Skin epidermis (tissue), 12 donors: Measurements from ENCODE around the gene TMOD2.

Source experiments
- H3K27ac ChIP-seq, 21 experiments: fragments of 200-600 bp; sonication (generic) in 11 of 21; one replicate each; pipeline ENCODE4 v1.5.0; 2020; ENCODE audit warnings: mild to moderate bottlenecking in 3 of 21, inconsistent platforms in 2 of 21, moderate library complexity in 2 of 21
- H3K4me3 ChIP-seq, 7 experiments: fragments of 200-600 bp; sonication (generic) in 2 of 7; one replicate each; pipeline ENCODE4 v1.5.0; 2020; ENCODE audit warnings: inconsistent platforms in 2 of 7, mild to moderate bottlenecking in 2 of 7, moderate library complexity in 1 of 7

The TMOD2 gene

DNA sequence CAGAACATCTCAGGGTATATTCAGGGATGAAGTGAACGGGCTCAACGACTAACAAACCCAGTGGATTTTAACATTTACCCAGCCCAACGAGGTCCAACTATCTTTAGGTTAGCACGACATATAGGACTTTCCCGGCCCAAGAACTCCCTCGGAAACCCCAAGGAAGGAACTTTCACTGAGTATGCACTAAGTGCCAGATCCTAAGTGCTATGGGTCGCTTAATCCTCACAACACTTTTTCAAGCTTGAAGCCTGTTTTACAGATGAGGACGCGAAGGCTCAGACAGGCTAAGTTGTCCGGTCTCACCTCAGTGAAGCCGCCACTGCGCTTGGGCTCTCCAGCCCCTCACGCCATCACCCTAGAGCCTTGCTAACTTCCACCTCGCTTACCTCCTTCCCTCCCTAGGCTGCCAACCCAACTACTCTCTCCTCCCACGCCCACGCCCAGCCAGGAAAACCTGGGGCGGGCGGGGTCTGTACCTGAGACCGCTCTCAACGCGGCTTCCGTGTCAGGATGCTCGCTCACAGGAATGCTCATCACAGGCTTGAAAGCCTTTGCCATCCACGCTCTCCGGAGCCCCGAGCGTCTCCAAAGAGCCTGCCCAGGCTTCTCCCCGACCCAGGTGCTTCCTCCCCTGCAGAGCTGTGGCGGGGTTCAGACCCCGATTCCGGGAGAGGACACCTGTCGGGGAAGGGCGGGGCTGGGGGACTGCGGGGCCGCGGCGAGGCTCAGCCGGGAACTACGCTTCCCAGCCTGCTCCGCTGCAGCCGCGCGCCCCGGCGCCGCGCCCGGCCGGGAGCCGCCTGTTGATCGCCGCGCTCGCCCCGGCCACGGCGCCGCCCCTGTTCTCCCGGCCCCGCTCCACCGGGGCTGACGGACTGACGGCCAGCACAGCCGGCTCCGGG is at the start of gene TMOD2:
TMOD2 (plus strand) TSS at position 806 of the 905 bp plus-strand sequence. CDS start 14,845 bp downstream, outside the sequence.
- Histone ChIP-seq H3K27ac (peak within 1 kb of the TSS in 13 of 21 experiments; percentile 3 to 73 (median 44)), H3K4me3 (peak within 1 kb of the TSS; percentile 50 to 90 (median 58))

DNA sequence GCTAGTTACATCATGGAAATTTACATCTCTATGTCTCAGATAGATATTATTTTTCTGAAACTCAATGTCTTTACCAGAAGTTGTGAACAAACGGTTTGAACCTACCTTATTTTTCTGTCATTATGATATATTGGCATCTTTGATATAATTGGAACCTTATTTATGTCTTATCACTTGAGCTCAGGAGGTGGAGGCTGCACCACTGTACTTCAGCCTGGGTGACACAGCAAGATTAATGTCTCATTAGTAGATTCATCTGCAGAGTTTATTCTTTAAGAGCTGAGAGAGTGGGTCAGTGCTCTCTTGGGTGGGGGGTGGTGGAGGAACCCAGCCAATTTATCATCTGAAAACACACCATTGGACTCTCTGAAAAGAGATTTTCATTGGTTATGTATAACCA is 48.7 kb upstream of the TMOD2 start:
- Histone ChIP-seq H3K4me3 (no peak overlapping the region), H3K27ac (no peak overlapping the region)

DNA sequence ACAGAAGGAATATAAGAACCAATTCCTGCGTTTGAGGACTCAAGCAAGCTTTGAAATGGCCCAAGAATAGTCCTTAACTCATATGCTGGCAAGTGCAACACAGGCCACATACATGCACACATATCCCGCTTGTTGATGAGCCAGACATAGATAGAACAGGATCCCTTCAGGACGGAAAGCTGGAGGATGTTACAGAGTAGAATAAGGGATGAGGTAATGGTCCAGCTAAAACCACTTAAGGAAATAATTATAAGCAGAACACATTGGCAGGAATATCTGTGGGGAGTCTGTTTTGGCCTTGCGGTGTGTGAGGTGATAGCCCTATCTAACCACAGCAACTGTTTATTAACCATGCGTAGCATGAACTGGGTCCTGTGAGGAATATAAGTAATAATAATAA is 45.1 kb upstream of the TMOD2 start:
- H3K27ac ChIP-seq: no peak overlapping the region
- H3K4me3 ChIP-seq: no peak overlapping the region

DNA sequence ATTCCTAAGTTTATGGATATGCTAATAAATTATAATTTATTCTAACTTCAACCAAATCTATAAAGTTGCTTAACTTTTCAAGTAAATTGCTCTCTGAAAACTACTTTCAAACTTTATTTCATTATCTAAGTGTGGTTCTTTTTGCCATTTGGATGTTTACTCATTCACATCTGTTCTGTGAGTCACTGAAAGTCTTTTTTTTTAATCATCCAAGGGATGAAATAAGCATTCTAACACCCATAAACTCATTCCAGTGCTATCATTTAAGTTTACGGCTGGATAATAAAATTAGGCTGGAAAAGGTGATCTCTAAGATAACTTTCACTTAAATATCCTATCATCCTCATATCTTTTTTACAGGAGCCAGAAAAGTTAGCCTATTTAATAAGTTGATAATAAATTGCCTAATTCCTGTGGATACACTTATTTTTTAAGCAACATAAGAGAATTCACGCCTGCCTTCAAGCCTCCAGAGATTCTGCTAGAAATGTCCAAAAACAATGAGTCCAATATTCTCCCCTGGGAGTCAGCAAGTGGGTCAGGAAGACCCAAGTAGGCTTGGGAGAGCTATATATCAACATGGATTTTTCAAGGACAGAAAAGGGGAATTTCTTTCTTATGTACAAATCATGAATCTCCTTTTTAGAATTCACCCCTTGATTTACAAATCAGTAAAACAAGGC is 44.3 kb upstream of the TMOD2 start:
- Histone ChIP-seq H3K27ac (peak overlapping the region in 1 of 21 experiments; percentile 13), H3K4me3 (no peak overlapping the region)

DNA sequence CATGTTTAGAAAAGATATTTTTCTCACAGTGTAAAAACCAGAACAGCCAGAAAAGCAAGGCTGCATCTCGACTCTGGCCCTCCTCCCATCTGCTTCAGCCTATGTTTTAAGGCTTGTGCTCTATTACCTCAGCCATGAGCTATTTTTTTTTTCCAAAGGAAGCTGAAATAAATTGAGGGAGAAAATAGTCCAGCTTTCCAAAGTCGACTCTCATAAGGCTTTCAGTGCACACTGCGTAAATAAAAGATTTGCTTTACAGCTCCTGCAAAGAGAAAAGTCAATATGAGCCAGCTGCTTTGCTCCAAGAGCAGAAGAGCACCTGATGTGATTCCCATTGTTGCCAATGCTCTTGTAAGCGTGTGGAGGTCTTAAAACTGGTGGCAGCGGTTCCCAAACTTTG is 43.4 kb upstream of the TMOD2 start:
- H3K27ac ChIP-seq: no peak overlapping the region

DNA sequence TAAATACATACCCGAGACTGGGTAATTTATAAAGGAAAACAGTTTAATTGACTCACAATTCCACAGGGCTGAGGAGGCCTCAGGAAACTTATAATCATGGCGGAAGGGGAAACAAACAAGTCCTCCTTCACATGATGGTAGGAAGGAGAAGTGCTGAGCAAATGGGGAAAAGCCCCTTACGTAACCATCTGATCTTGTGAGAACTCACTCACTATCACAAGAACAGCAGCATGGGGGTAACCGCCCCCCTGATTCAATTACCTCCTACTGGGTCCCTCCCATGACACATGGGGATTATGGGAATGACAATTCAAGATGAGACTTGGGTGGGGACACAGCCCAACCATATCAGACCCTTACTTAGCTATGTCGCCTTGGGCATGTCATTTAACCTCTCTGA is 42.4 kb upstream of the TMOD2 start:
- Histone ChIP-seq H3K4me3 (no peak overlapping the region), H3K27ac (no peak overlapping the region)

More for the DNA sequence above, 43.4 kb upstream of the TMOD2 start:
- H3K4me3 ChIP-seq: no peak overlapping the region

DNA sequence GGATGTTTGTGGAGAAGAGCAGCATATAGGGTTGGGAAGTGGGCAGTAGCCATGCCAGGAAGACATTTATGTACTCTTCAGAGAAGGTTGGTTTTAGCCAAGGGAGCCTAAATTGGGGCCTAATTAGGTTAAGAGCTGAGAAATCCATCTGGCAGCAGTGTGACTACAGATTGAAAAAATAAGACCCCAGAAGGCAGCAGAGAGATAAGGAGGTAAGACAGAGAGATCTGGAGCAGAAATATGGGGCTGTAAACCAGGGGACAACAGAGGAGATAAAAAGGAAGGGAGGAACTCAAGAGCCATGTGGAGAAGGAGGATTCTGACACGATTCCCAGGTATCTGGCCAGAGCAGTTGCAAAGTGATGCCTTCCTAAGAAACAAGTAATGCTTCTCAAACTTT is 37.2 kb upstream of the TMOD2 start:
- H3K4me3 ChIP-seq: no peak overlapping the region
- H3K27ac ChIP-seq: no peak overlapping the region

DNA sequence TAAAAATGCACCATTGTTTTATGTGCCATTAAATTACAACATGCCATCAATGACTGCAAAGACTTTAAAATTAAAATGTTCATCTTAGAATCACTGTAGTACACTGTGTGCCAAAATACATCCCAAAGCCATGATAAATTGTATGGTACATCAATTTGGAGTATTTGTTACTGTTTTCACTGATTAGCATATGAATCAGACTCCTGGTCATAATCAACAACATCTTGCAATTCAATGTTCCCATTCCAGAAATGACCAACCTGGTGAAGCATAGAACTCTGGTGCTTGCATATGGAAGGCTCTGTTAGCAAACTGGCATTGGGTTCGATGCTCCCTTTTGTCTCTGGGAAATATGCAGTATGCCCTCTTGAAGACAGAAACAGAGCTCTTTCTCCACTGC is 36.5 kb upstream of the TMOD2 start:
- Histone ChIP-seq H3K4me3 (no peak overlapping the region), H3K27ac (no peak overlapping the region)

DNA sequence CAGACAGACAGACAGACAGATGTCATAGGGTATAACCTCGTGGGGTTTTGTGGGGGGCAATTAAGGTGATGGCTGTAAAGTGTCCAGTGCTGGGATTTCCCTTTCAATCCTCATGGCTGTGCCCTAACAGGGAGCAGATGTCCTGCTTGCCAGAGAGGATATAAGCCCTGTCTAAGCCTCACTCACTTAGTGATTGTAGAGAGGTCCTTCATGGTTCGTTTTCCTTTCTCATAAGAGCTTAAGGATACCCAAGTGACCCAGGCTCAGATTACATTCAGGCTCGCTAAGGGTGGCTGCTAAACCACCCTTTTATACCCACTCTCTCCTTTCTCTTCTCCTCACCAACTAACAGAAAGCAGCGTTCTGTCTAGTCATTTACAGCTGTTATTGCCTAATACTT is 33.2 kb upstream of the TMOD2 start:
- Histone ChIP-seq H3K4me3 (no peak overlapping the region), H3K27ac (no peak overlapping the region)

DNA sequence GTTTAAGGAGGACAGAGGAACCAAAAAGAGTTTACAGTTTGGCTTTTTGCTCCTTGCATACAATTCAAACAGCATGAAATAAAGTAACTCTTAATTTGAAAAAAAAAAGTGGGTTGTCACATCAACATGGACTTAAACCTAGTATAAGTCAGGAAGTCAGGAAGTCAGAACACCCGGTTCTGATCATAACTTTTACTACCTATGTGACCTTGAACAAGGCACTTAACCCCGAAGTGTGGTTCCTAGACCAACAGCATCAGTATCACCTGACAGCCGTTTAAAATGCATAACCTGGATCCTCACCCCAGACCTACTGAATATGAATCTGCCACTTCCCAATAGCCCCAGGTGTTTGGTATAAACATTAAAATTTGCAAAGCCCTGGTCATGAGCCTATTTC is 32.7 kb upstream of the TMOD2 start:
- Histone ChIP-seq H3K27ac (no peak overlapping the region), H3K4me3 (no peak overlapping the region)

DNA sequence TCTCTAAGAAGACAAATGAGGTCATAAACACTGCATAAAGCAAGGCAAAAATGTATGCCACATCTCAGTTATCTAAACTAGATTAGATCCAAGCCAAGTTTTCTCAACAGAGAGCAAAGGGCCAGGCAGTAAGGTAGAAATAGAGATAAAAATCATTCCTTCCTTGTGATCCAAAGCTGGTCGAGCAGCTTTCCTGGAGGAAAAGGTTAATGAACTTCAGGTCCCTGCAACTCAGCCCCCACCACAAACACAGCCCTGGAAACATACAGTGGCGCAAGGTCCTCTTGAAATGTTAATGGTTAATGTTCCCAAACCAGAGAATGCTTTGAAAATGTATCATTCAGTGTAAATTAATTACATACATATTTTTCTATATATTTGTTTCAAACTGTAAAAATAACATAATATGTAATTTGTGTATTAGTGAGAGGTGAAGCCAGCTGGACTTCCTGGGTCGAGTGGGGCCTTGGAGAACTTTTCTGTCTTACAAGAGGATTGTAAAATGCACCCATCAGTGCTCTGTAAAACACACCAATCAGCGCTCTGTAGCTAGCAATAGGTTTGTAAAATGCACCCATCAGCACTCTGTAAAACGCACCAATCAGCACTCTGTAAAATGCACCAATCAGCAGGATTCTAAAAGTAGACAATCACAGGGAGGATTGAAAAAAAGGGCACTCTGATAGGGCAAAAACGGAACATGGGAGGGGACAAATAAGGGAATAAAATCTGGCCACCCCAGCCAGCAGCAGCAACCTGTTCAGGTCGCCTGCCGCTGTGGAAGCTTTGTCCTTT is 31.0 kb upstream of the TMOD2 start:
- no peak overlapping the region for H3K27ac ChIP-seq

DNA sequence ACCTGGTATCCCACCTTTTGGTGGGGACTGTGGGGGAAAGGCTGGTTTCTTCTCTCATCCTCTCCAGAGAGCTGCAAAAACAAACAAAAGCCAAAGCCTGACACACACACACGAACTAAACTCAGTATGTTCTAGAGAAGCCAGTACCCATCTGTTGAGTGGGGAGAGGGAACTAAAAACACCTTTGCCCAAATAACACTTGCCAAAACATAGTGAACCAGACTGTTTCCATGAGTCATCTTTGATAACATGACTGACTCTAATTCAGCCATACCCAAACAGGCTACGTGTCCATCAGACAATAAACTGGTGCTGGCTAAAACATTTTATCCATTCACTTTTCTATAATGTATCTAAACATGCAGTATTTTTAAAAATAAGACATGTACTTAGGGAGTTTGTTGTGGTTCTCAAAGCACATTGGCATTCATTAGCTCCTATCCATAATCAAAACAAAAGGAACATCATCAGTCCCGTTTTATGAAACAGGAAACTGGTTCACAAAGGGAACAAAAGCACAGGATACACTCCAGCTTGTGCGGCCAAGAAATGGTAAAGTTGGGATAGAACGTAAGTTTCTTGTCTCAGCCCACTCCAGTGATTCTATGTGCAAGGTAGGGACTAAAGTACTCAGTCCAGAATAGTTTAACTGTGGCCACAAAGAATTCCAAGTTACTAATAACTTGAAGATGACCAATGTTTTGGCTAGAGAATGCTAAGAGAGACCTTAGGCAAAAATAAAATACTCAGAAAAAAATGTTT is 30.0 kb upstream of the TMOD2 start:
- H3K4me3 ChIP-seq: no peak overlapping the region
- H3K27ac ChIP-seq: peak overlapping the region in 1 of 21 experiments; percentile 6

More for the DNA sequence above, 31.0 kb upstream of the TMOD2 start:
- H3K4me3 ChIP-seq: no peak overlapping the region

DNA sequence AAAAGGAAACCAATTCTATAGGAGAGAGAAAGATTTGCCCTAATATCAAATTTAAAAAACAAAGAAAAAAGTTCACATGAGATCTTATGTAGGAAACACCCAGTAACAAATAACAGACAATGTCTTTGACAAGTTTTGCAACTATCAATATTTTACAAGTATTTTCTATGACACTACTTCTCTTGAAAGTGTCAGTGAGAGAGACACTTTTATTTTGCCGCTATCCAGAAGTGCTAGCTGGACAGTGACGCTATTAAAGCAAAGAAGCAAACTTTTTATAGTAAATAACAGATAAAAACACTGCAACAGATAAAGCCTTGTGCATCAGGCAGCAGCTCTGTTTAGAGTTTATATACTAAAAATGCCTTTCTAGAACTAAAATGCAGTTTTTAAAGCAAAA is 27.2 kb upstream of the TMOD2 start:
- peak overlapping the region in 1 of 21 experiments; percentile 2 for H3K27ac ChIP-seq

DNA sequence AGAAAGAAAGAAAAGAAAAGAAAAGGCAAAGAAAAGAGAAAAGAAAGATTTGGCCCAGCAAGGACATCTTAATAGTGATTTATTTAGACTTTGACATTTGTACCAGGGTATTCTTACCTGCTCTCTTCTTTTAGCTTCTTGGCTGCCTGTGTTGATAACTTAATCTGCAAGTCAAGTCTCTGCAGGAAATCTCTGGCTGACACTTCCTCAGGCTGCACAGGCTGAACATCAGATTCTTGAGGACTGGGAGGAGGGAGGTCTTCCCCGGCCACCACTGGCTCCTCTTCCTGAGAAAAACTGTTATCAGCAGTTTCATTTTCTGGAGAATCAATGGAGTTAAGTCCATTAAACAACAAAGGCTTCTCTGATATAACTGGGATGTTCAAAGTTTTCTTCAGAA is 26.7 kb upstream of the TMOD2 start:
- no peak overlapping the region for H3K4me3 ChIP-seq
- peak overlapping the region in 1 of 21 experiments; percentile 2 for H3K27ac ChIP-seq

More for the DNA sequence above, 27.2 kb upstream of the TMOD2 start:
- no peak overlapping the region for H3K4me3 ChIP-seq

DNA sequence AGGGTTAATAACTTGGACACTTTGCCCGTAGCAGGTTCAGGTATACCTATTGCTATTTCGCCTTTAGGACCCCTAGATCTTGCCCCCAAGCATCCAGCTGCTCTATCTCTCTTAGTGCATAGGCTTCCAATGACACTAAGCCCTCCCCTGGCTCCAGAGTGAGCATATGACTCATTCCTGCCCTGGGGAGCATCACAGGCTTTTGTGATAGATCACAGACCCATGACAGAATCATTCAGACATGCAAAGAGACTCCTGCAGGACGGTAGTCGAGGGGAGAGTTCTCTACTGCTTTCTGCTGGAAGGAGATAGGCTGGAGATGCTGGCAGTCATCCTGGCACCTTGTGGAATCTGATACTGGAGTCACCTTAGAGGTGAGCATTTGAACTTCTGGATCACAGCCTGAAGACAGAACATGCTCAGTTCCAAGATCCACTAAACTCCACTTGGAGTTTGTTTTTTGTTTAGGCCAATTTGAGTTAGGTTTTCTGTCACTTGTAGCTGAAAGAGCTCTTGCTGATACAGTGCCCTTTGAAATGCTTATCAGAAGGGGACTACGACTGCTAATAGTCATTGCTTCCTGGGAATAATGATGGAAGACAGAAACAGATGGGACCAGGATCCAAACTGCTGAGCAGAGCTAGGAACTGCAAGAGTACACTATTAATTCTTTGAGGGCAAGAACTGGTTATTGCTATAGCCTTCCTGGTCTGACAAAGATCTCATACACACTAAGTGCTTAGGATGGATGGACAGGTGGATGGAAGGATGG is 24.9 kb upstream of the TMOD2 start:
- Histone ChIP-seq H3K4me3 (no peak overlapping the region), H3K27ac (no peak overlapping the region)

DNA sequence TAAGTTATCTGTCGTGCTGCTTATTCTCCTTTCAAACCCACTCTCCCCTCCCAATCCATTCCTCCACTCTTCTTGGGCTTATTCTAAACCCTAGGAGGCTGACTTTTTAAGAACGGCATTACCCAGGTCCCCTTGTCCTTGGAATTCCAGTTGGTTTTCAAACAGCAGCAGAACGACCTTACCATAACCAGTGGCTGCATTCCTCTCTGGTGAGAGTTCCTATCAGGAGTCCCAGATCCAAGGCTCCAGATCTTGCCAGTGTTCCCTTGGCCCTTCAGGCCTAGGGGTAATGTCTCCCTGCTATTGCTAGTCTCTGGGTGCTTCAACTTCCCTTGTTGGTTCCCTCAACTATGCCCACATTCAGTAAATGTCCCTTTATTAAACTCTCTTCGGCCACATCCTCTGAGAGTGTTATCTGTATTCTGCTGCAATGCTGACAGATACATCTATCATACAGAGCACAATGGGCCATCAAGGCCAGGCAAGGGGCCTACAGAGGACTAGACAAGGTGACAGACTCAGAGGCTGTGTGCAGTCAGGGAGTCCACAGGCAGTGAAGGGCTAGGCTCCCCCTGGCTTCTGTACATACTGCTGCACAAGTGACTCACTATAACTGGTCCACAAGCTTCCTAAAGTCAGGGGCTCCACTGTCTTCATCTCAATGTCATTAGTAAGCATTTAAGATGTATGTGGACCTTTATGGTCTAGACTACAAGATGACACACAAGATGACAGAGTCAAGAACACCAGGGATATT is 24.1 kb upstream of the TMOD2 start:
- Histone ChIP-seq H3K4me3 (no peak overlapping the region), H3K27ac (no peak overlapping the region)

DNA sequence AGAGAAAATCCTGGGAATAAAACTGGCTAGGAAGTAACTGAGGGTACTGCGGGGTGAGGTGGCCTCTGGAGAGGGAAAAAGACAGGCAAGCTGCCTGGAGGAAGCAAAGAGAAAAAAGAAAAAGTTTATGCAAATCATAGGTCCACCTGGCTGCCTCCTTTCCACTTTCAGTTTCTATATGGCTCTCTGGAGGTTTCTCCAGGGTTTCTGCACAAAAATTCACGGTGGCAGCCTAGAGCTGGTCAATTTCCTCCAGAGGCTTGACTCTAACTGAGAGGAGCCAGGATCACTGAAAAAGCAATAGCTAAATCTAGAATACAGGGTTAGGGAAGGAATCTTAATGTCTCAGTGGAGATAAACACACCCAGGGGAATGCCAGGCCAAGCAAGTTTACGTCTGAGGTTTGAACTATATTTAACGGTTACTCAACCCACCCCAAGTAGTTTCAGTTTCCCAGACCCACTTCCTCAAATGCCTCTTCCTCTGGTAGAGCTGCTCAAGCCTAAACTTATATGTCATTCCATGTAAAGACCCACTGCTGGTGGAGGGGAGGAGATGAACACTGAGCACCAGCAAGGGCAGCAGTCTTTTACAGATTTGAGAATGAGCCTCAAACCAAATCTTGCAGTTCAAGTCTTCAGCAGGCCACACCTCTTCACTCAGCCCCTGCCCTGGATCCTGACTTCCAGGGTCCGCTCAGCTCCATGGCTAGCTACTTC is 19.7 kb upstream of the TMOD2 start:
- Histone ChIP-seq H3K27ac (peak overlapping the region in 20 of 21 experiments; percentile 14 to 88 (median 52)), H3K4me3 (peak overlapping the region in 6 of 7 experiments; percentile 2 to 22 (median 8))
